Activated effector memory CD4-positive, alpha-beta T cell treated with Interleukin-2 at 50 U/mL for 16 hours (primary cell): ENCODE data around the gene RPTN.

ENCODE experiments used
- DNase-seq: peaks from one replicate; pipeline ENCODE4 v3.0.0-alpha.2; 2020

The RPTN gene

DNA sequence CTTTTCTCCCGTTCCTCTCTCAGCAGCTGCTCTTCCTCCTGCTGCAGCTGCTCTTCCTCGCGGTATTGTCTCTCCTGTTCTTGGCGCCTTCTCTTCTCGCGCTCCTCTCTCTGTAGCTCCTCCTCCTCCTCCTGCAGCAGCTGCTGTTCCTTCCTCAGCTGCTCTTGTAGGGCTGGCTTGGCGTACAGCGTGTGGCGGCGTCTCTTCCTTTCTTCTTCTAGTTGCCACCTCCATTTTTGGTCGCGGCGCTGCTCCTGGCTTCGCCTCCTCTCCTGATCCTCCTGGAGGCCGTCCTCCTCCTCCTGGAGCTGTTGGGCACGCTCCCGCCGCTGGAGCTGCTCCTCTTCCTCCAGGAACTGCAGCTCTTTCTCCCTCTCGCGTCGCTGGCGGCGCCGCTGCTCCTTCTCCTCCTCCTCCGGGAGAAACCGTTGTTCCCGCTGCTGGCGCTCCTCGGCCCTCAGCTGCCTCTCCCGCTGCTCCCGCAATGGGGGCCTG is 48.6 kb downstream of the RPTN start:
- no peak for DNase-seq

DNA sequence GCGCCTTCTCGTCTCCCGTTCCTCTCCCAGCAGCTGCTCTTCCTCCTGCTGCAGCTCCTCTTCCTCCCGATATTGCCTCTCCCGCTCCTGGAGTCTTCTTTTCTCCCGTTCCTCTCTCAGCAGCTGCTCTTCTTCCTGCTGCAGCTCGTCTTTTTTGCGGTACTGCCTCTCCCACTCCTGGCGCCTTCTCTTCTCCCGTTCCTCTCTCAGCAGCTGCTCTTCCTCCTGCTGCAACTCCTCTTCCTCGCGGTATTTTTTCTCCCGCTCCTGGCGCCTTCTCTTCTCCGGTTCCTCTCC is 49.1 kb downstream of the RPTN start:
- DNase-seq = no peak

DNA sequence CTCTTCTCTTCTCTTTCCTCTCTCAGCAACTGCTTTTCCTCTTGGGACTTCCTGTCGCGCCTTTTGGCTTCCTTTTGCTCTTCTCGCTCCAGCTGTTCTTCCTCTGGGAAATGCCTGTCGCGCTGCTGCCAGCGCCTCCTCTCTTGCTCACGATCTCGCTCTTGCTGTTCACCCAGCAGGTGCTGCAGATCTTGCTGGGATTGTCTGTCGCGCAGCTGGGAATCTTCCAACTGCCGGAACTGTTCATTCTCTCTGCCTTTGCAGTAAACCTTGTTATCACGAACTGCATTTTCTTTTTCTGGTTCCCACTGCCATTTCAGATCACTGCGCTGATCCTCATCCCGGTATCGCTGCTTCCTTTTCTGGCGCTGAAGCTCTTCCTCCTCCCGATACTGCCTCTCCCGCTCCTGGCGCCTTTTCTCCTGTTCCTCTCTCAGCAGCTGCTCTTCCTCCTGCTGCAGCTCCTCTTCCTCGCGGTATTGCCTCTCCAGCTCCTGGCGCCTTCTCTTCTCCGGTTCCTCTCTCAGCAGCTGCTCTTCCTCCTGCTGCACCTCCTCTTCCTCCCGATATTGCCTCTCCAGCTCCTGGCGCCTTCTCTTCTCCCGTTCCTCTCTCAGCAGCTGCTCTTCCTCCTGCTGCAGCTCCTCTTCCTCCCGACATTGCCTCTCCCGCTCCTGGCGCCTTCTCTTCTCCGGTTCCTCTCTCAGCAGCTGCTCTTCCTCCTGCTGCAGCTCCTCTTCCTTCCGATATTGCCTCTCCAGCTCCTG is 49.6 kb downstream of the RPTN start:
- DNase-seq = no peak

DNA sequence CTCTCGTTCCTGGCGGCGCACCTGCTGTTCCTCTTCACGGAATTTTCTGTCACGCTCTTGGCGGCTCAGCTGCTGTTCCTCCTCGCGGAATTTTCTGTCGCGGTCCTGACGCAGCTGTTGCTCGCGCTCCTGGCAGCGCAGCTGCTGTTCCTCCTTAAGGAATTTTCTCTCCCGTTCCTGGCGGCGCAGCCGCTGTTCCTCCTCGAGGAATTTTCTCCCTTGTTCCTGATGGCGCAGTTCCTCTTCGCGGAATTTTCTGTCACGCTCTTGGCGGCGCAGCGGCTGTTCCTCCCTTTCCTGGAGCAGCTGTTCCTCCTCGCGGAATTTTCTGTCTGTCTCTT is 50.2 kb downstream of the RPTN start:
- DNase-seq = no peak

DNA sequence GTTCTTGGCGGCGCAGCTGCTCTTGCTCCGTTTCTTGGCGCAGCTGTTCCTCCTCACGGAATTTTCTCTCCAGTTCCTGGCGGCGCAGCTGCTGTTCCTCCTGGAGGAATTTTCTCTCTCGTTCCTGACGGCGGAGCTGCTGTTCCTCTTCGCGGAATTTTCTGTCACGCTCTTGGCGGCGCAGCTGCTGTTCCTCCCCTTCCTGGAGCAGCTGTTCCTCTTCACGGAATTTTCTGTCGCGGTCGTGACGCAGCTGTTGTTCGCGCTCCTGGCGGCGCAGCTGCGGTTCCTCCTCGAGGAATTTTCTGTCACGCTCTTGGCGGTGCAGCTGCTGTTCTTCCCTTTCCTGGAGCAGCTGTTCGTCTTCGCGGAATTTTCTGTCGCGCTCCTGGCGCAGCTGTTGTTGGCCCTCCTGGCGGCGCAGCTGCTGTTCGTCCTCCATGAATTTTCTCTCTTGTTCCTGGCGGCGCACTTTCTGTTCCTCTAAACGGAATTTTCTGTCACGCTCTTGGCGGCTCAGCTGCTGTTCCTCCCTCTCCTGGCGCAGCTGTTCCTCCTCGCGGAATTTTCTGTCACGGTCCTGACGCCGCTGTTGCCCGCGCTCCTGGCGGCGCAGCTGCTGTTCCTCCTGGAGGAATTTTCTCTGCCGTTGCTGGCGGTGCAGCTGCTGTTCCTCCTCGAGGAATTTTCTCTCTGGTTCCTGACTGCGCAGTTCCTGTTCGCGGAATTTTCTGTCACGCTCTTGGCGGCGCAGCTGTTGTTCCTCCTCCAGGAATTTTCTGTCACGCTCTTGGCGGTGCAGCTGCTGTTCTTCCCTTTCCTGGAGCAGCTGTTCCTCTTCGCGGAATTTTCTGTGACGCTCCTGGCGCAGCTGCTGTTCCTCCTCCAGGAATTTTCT is 50.8 kb downstream of the RPTN start:
- no peak for DNase-seq

DNA sequence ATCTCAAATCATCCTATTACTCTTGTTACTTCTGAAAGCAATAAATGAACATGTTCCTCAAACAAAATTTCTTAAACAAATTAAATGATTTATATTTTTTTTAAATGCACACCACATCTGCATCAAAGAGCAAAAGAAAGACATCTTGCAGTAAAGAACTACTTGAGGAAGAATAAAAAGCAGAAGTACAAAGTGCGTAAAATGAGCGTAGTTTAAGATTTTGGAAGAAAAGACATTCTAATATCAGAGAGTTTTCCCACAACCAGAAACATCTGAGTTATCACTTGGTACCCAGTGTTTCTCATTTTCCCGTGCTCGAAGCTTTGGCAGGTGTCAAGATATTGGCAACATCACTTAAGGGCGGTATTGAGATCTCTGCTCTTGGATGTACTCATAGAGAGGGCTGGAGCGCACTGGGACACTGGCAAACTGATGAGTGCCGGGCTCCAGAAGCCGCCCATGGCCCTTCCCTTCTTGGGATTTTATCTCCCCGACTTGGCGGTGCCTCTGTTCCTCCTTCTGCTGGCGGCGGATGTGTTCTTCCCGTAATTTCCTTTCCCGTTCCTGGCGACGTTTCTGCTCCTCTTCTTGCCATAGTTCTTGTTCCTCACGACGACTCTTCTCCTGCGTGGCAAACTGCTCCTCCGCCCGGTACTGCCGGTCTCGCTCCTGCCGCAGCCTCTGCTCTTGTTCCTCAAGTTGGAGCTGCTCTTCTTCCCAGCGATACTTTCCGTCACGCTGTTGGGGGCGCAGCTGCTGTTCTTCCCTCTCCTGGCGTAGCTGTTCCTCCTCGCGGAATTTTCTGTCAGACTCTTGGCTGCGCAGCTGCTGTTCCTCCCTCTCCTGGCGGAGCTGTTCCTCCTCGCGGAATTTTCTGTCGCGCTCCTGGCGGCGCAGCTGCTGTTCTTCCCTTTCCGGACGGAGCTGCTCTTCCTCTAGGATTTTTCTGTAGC is 51.7 kb downstream of the RPTN start:
- no peak for DNase-seq

DNA sequence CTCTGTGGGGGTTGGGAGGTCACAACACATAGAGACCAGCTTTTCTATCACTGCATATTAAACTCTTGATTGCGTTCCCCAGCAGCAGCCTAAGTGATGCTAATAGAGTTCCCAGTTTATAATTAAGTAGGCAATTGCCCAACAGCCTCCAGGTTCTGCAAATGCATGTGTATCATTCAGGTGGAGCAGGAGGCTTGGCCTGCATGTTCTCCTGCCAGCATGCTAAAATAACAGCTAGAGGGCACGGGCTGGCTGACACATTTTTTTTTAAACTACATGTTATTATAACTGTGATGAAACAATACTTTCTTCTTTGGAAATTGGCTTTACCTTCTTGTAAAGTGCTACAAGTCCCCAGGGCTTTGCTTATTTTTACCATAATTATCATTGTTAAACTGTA is 54.2 kb downstream of the RPTN start:
- no peak for DNase-seq
